ENCODE data around the gene COG5.
"Not testable (repeated sequence)": the region's sequence is repeated elsewhere in the genome, so short reads cannot be mapped to it uniquely, and the experiment has no call there.

The COG5 gene

GRCh38 chr7:107220806-107221205, 342.9 kb downstream of the COG5 start:
- not testable (repeated sequence) for DNase-seq (ENCODE audit: low spot score)

- no peak for DNase-seq (ENCODE audit: low spot score)
Observed at GRCh38 chr7:107220356-107220755, 343.4 kb downstream of the COG5 start.

- DNase-seq (ENCODE audit: low spot score) = no peak
Observed at GRCh38 chr7:107219563-107220244, 344.0 kb downstream of the COG5 start.

GRCh38 chr7:107213945-107214344, 349.8 kb downstream of the COG5 start:
- no peak for DNase-seq (ENCODE audit: low spot score)

- DNase-seq (ENCODE audit: low spot score) = no peak
Observed at GRCh38 chr7:107213193-107213788, 350.4 kb downstream of the COG5 start.

GRCh38 chr7:107212725-107213124, 351.0 kb downstream of the COG5 start:
- DNase-seq (ENCODE audit: low spot score) = no peak

GRCh38 chr7:107210400-107210799, 353.3 kb downstream of the COG5 start:
- DNase-seq (ENCODE audit: low spot score) = no peak

GRCh38 chr7:107209565-107209964, 354.2 kb downstream of the COG5 start:
- no peak for DNase-seq (ENCODE audit: low spot score)

GRCh38 chr7:107208563-107208962, 355.2 kb downstream of the COG5 start:
- DNase-seq (ENCODE audit: low spot score) = no peak

GRCh38 chr7:107208024-107208521, 355.6 kb downstream of the COG5 start:
- DNase-seq (ENCODE audit: low spot score) = no peak

- DNase-seq (ENCODE audit: low spot score) = no peak
Observed at GRCh38 chr7:107207459-107207858, 356.3 kb downstream of the COG5 start.

GRCh38 chr7:107206706-107207105, 357.0 kb downstream of the COG5 start:
- DNase-seq (ENCODE audit: low spot score) = no peak

GRCh38 chr7:107206136-107206535, 357.6 kb downstream of the COG5 start:
- DNase-seq (ENCODE audit: low spot score) = no peak

GRCh38 chr7:107203607-107204006, 360.1 kb downstream of the COG5 start:
- DNase-seq (ENCODE audit: low spot score) = no peak

GRCh38 chr7:107201795-107202450, 361.8 kb downstream of the COG5 start:
- DNase-seq (ENCODE audit: low spot score) = peak; percentile 43

GRCh38 chr7:107196834-107197610, 366.7 kb downstream of the COG5 start:
- DNase-seq (ENCODE audit: low spot score) = no peak

GRCh38 chr7:107194052-107194451, 369.7 kb downstream of the COG5 start:
- no peak for DNase-seq (ENCODE audit: low spot score)

GRCh38 chr7:107190090-107190489, 373.6 kb downstream of the COG5 start:
- DNase-seq (ENCODE audit: low spot score) = no peak

GRCh38 chr7:107187774-107188173, 375.9 kb downstream of the COG5 start:
- no peak for DNase-seq (ENCODE audit: low spot score)

- DNase-seq (ENCODE audit: low spot score) = no peak
Observed at GRCh38 chr7:107186240-107186639, 377.5 kb downstream of the COG5 start.

- no peak for DNase-seq (ENCODE audit: low spot score)
Observed at GRCh38 chr7:107185716-107186115, 378.0 kb downstream of the COG5 start.

- DNase-seq (ENCODE audit: low spot score) = no peak
Observed at GRCh38 chr7:107181172-107181571, 382.5 kb downstream of the COG5 start.
